K562 (cell line): ENCODE data around the gene RNU5D-1. TPM values are rescaled to one million over a fixed set of nuclear protein-coding genes. Genes with fewer than 3 reads are reported as not detected.

Source experiments
- ATF1 ChIP-seq, 2 experiments: fragments of 450-650 bp in 1 of 2; IDR thresholded peaks; 2 replicates each; pipeline ENCODE4 v1.6.1; 2016; ENCODE audit warnings: missing compliant biosample characterization in 1 of 2, missing genetic modification characterization in 1 of 2
- BRF1 ChIP-seq: IDR thresholded peaks from 3 replicates; pipeline ENCODE4 v1.6.1; 2011; ENCODE audit warnings: borderline replicate concordance, mild to moderate bottlenecking; ENCODE audit not compliant: insufficient read length; ENCODE audit errors: extremely low read depth
- CBX1 ChIP-seq: sonication (generic); IDR thresholded peaks from 2 replicates; pipeline ENCODE4 v1.6.1; 2016; ENCODE audit warnings: antibody characterized with exemption, low read depth, mild to moderate bottlenecking
- CBX3 ChIP-seq, 2 experiments: IDR thresholded peaks; 1 replicate in 1 of 2; 2 replicates in 1 of 2; pipeline ENCODE4 v1.6.1; 2012; ENCODE audit warnings: inconsistent platforms in 2 of 2, low read length in 2 of 2, borderline replicate concordance in 1 of 2, control low read depth in 1 of 2
- EHMT2 ChIP-seq: fragments of 450-650 bp; IDR thresholded peaks from 2 replicates; pipeline ENCODE4 v1.6.1; 2018; ENCODE audit warnings: antibody characterized with exemption
- IFI16 ChIP-seq: fragments of 250-450 bp; sonication (Bioruptor Pico); IDR thresholded peaks from 2 replicates; pipeline ENCODE4 v2.1.2; 2022; ENCODE audit warnings: mild to moderate bottlenecking, inconsistent platforms
- IRF2 ChIP-seq: sonication (generic); formaldehyde crosslinking; IDR thresholded peaks from 2 replicates; pipeline ENCODE4 v1.8.1; 2022; ENCODE audit warnings: mild to moderate bottlenecking, missing genetic modification reagents
- JUND ChIP-seq, 2 experiments: IDR thresholded peaks; 2 replicates in 1 of 2; 3 replicates in 1 of 2; pipeline ENCODE4 v1.6.1; 2011; ENCODE audit warnings: borderline replicate concordance in 2 of 2, low read depth in 2 of 2, low read length in 2 of 2, improper control_type of control experiment in 1 of 2, missing biosample characterization in 1 of 2, missing genetic modification characterization in 1 of 2, missing genetic modification reagents in 1 of 2
- L3MBTL2 ChIP-seq: fragments of 450-650 bp; IDR thresholded peaks from 2 replicates; pipeline ENCODE4 v1.6.1; 2016; ENCODE audit warnings: mild to moderate bottlenecking, moderate library complexity
- MBD2 ChIP-seq: sonication (generic); IDR thresholded peaks from 2 replicates; pipeline ENCODE4 v1.6.1; 2016; ENCODE audit warnings: low read depth, borderline replicate concordance
- NFXL1 ChIP-seq: fragments of 450-650 bp; formaldehyde crosslinking; IDR thresholded peaks from 2 replicates; pipeline ENCODE4 v1.4.0; 2021; ENCODE audit warnings: mild to moderate bottlenecking
- RFX7 ChIP-seq: fragments of 250-450 bp; sonication (Bioruptor Pico); IDR thresholded peaks from 2 replicates; pipeline ENCODE4 v1.5.1; 2021; ENCODE audit warnings: mild to moderate bottlenecking
- XRCC3 ChIP-seq: fragments of 450-650 bp; IDR thresholded peaks from 2 replicates; pipeline ENCODE4 v1.6.1; 2017; ENCODE audit warnings: mild to moderate bottlenecking, moderate library complexity
- ZKSCAN8 ChIP-seq: fragments of 200-800 bp; sonication (Bioruptor generic); IDR thresholded peaks from 2 replicates; pipeline ENCODE4 v1.6.1; 2016; ENCODE audit warnings: missing genetic modification characterization, missing compliant biosample characterization
- ZNF197 ChIP-seq: fragments of 200-800 bp; sonication (Bioruptor generic); IDR thresholded peaks from 2 replicates; pipeline ENCODE4 v1.6.1; 2016; ENCODE audit warnings: low read depth, missing genetic modification characterization, missing compliant biosample characterization
- ZNF589 ChIP-seq: fragments of 200-800 bp; sonication (Bioruptor generic); IDR thresholded peaks from 2 replicates; pipeline ENCODE4 v1.6.1; 2016; ENCODE audit warnings: low read depth, missing genetic modification characterization, missing compliant biosample characterization
- polyA plus RNA-seq, 8 experiments: library from polyadenylated mRNA; depleted of rRNA in 4 of 8; stranded (reverse) in 5 of 8; unstranded in 3 of 8; fragments of >200 nt; fragmentation: Nextera tagmentation in 2 of 8; fragmentation: Illumina TruSeq in 1 of 8; extraction: Ambion mirVana in 2 of 8; extraction: Trizol in 1 of 8; gene quantifications; 2 replicates each; pipeline versions ENCODE4 v1.2.1 to v1.2.3, GENCODE V29; 2011 to 2014; ENCODE audit warnings: inconsistent platforms in 1 of 8, missing spikeins in 1 of 8
- total RNA-seq, 7 experiments: library from RNA; depleted of rRNA in 6 of 7; stranded (reverse); fragments of >200 nt in 6 of 7; fragmentation: Illumina TruSeq in 2 of 7; extraction: Trizol in 2 of 7; gene quantifications; 2 replicates each; pipeline versions ENCODE4 v1.2.1 to v1.2.3, GENCODE V29; 2011 to 2021; ENCODE audit warnings: low replicate concordance in 1 of 7
- TF ChIP-seq, protein P1 (sequence below): sonication (generic); formaldehyde crosslinking; IDR thresholded peaks from 2 replicates; pipeline ENCODE4 v1.9.0; 2022; ENCODE audit warnings: mild to moderate bottlenecking, missing genetic modification reagents
- TF ChIP-seq, protein P2 (sequence below): conservative IDR thresholded peaks from 2 replicates; pipeline ENCODE4 v1.6.1; 2011; ENCODE audit warnings: low read depth, mild to moderate bottlenecking, low read length; ENCODE audit not compliant: control insufficient read depth
- TF ChIP-seq, protein P3 (sequence below), 2 experiments: IDR thresholded peaks; 2 replicates each; pipeline ENCODE4 v1.6.1; 2011; ENCODE audit warnings: borderline replicate concordance in 1 of 2, control low read depth in 1 of 2, low read depth in 1 of 2, low read length in 1 of 2, mild to moderate bottlenecking in 1 of 2, mixed read lengths in 1 of 2, moderate library complexity in 1 of 2; ENCODE audit not compliant: insufficient read depth in 1 of 2, insufficient read length in 1 of 2, poor library complexity in 1 of 2, severe bottlenecking in 1 of 2; ENCODE audit errors: extremely low read depth in 1 of 2
- TF ChIP-seq, protein P4 (sequence below): sonication (generic); formaldehyde crosslinking; IDR thresholded peaks from 2 replicates; pipeline ENCODE4 v1.8.1; 2023; ENCODE audit warnings: mild to moderate bottlenecking, missing genetic modification reagents, moderate library complexity
- TF ChIP-seq, protein P5 (sequence below): sonication (generic); formaldehyde crosslinking; IDR thresholded peaks from 2 replicates; pipeline ENCODE4 v1.9.0; 2022; ENCODE audit warnings: mild to moderate bottlenecking, missing genetic modification reagents

RNU5D-1 gene
- total and polyA plus RNA-seq, 9 of the 15 experiments (the other 6 are each of a cell fraction or from before 2014, with no cell fraction given) = under 0.01 TPM; not detected in 8

DNA sequence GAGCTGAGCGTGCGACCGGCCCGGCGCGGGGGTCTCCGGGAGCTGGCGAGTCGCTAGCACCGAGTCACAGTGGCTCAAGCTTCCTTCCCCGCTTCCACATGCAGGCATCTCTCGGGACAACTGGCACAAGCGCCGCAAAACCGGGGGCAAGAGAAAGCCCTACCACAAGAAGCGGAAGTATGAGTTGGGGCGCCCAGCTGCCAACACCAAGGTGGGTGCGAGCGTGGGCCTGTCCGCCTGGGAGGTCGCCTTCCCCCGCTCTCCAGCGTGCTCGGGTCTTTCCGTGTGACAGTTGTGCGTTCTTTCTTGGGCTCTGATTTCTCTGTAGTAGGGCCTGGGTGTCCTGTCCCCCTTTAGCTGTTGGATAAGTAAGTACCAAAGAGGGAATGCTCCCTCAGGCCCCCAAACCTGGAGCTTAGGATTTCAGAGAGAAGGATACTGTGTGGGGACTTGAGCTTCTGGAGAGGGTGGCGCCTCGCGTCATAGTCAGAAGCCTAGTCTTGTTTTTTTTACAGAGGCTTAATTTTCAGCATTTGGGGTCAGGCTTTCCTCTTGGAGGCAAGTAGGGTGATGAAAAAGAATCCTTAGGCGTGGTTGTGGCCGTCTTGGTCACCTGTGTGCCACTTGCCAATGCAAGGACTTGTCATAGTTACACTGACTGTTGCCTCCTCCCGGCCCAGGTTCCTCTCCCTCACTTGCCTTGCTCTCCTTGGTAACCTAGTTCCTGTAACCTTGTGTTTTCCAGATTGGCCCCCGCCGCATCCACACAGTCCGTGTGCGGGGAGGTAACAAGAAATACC lies 45.2 kb upstream of the RNU5D-1 start (continued):
- TF ChIP-seq, protein P1, sequence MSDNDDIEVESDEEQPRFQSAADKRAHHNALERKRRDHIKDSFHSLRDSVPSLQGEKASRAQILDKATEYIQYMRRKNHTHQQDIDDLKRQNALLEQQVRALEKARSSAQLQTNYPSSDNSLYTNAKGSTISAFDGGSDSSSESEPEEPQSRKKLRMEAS (CRISPR knock-in tag) = no peak
- no peak for TF ChIP-seq BRF1
- TF ChIP-seq L3MBTL2 = no peak
- TF ChIP-seq CBX1 = no peak
- no peak for TF ChIP-seq NFXL1 (CRISPR knock-in tag)
- no peak for TF ChIP-seq CBX3 (IDR thresholded peaks at IDR 0.05; ENCODE audit: borderline replicate concordance in 1 of 2, low read length in 2 of 2)
- no peak for TF ChIP-seq IRF2 (CRISPR knock-in tag)
- TF ChIP-seq JUND (IDR thresholded peaks at IDR 0.05; ENCODE audit: borderline replicate concordance, low read depth, low read length) = no peak
- TF ChIP-seq JUND (tag; IDR thresholded peaks at IDR 0.05; ENCODE audit: borderline replicate concordance, low read depth, low read length) = no peak
- no peak for TF ChIP-seq ZKSCAN8 (CRISPR knock-in tag)
- TF ChIP-seq ATF1 (CRISPR knock-in tag; IDR thresholded peaks at IDR 0.05) = no peak
- no peak for TF ChIP-seq ATF1 (tag; IDR thresholded peaks at IDR 0.05)
- TF ChIP-seq ZNF197 (CRISPR knock-in tag) = no peak
- TF ChIP-seq EHMT2 = no peak
- no peak for TF ChIP-seq IFI16 (CRISPR knock-in tag)
- no peak for TF ChIP-seq RFX7 (CRISPR knock-in tag)
- TF ChIP-seq, protein P2, sequence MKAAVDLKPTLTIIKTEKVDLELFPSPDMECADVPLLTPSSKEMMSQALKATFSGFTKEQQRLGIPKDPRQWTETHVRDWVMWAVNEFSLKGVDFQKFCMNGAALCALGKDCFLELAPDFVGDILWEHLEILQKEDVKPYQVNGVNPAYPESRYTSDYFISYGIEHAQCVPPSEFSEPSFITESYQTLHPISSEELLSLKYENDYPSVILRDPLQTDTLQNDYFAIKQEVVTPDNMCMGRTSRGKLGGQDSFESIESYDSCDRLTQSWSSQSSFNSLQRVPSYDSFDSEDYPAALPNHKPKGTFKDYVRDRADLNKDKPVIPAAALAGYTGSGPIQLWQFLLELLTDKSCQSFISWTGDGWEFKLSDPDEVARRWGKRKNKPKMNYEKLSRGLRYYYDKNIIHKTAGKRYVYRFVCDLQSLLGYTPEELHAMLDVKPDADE = no peak
- no peak for TF ChIP-seq ZNF589 (CRISPR knock-in tag)
- TF ChIP-seq, protein P3, sequence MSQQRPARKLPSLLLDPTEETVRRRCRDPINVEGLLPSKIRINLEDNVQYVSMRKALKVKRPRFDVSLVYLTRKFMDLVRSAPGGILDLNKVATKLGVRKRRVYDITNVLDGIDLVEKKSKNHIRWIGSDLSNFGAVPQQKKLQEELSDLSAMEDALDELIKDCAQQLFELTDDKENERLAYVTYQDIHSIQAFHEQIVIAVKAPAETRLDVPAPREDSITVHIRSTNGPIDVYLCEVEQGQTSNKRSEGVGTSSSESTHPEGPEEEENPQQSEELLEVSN (IDR thresholded peaks at IDR 0.05; ENCODE audit: borderline replicate concordance in 1 of 2, extremely low read depth in 1 of 2, insufficient read depth in 1 of 2, insufficient read length in 1 of 2, low read depth in 1 of 2, low read length in 1 of 2, poor library complexity in 1 of 2, severe bottlenecking in 1 of 2) = no peak
- no peak for TF ChIP-seq XRCC3
- TF ChIP-seq, protein P4, sequence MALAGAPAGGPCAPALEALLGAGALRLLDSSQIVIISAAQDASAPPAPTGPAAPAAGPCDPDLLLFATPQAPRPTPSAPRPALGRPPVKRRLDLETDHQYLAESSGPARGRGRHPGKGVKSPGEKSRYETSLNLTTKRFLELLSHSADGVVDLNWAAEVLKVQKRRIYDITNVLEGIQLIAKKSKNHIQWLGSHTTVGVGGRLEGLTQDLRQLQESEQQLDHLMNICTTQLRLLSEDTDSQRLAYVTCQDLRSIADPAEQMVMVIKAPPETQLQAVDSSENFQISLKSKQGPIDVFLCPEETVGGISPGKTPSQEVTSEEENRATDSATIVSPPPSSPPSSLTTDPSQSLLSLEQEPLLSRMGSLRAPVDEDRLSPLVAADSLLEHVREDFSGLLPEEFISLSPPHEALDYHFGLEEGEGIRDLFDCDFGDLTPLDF (CRISPR knock-in tag) = no peak; the same call in 1 of the 2 replicates
- TF ChIP-seq, protein P5, sequence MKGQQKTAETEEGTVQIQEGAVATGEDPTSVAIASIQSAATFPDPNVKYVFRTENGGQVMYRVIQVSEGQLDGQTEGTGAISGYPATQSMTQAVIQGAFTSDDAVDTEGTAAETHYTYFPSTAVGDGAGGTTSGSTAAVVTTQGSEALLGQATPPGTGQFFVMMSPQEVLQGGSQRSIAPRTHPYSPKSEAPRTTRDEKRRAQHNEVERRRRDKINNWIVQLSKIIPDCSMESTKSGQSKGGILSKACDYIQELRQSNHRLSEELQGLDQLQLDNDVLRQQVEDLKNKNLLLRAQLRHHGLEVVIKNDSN (CRISPR knock-in tag) = no peak; the same call in none of the 2 replicates
- TF ChIP-seq MBD2 = no peak
